IMR-90 (cell line): ENCODE results near the gene BAZ1A. TPM values are rescaled to one million over a fixed set of nuclear protein-coding genes. Genes with fewer than 3 reads are reported as not detected.
"Not testable (repeated sequence)": the region's sequence is repeated elsewhere in the genome, so short reads cannot be mapped to it uniquely, and the experiment has no call there.

Experiments used
- ATAC-seq: fragments of 200-7000 bp; cut with Tn5 transposase; 2 replicates; pipeline ENCODE4 v1.9.1; 2020; ENCODE audit warnings: low read depth, mild to moderate bottlenecking, moderate library complexity
- BruUV-seq: library from RNA; stranded (reverse); fragments of 400-500 nt; replicated peaks from 2 replicates; lab custom pipeline; 2021; lab: Mats Ljungman, UMichigan
- CTCF ChIA-PET: fragments of 300-600 bp; formaldehyde crosslinking; extraction: SDS; loops from one replicate; lab custom pipeline; 2021; ENCODE audit warnings: antibody characterized with exemption; lab: Yijun Ruan, JAX
- POLR2A ChIA-PET: fragments of 300-600 bp; sonication (Branson Sonifier 250); formaldehyde crosslinking; loops from one replicate; lab custom pipeline; 2022; ENCODE audit warnings: antibody characterized with exemption; ENCODE audit not compliant: unreplicated experiment; lab: Charles Lee
- DNase-seq: peaks from one replicate; pipeline ENCODE4 v3.0.0; 2013
- H2AFZ ChIP-seq: replicated peaks from 2 replicates; pipeline ENCODE3; 2013; ENCODE audit warnings: low read length, mild to moderate bottlenecking; ENCODE audit not compliant: poor library complexity
- H2AK5ac ChIP-seq: 2 replicates; pipeline ENCODE4 v1.6.1; 2013; ENCODE audit warnings: low read depth, low read length, inconsistent platforms
- H2AK9ac ChIP-seq: replicated peaks from 2 replicates; pipeline ENCODE3; 2013; ENCODE audit warnings: mild to moderate bottlenecking, low read depth, low read length, moderate library complexity; ENCODE audit not compliant: poor library complexity
- H2BK120ac ChIP-seq: 2 replicates; pipeline ENCODE4 v1.6.1; 2013; ENCODE audit warnings: low read depth, low read length, inconsistent platforms
- H2BK15ac ChIP-seq: 3 replicates; pipeline ENCODE4 v1.6.1; 2013; ENCODE audit warnings: low read depth, low read length, inconsistent platforms
- H2BK20ac ChIP-seq: 2 replicates; pipeline ENCODE4 v1.6.1; 2013; ENCODE audit warnings: low read depth, mild to moderate bottlenecking, inconsistent platforms, low read length, moderate library complexity
- H2BK5ac ChIP-seq: 2 replicates; pipeline ENCODE4 v1.6.1; 2013; ENCODE audit warnings: mild to moderate bottlenecking, low read depth, low read length, inconsistent platforms; ENCODE audit not compliant: poor library complexity, severe bottlenecking
- H3K14ac ChIP-seq: replicated peaks from 2 replicates; pipeline ENCODE4 v1.6.1; 2013; ENCODE audit warnings: low read depth, low read length, inconsistent platforms
- H3K18ac ChIP-seq: 2 replicates; pipeline ENCODE4 v1.6.1; 2013; ENCODE audit warnings: low read depth, low read length, control low read depth
- H3K23ac ChIP-seq: 2 replicates; pipeline ENCODE4 v1.6.1; 2013; ENCODE audit warnings: low read depth, low read length, inconsistent platforms
- H3K27ac ChIP-seq: 2 replicates; pipeline ENCODE4 v1.5.1; 2013; ENCODE audit warnings: mild to moderate bottlenecking, control low read depth, low read length; ENCODE audit not compliant: insufficient read depth
- H3K27me3 ChIP-seq: 2 replicates; pipeline ENCODE4 v1.6.1; 2013; ENCODE audit warnings: low read length; ENCODE audit not compliant: control insufficient read depth, insufficient read depth
- H3K36me3 ChIP-seq: 2 replicates; pipeline ENCODE4 v1.6.1; 2013; ENCODE audit warnings: low read length, mixed read lengths; ENCODE audit not compliant: control insufficient read depth, insufficient read depth
- H3K4ac ChIP-seq: 2 replicates; pipeline ENCODE4 v1.6.1; 2013; ENCODE audit warnings: low read depth, low read length, inconsistent platforms
- H3K4me1 ChIP-seq: 2 replicates; pipeline ENCODE4 v1.6.1; 2013; ENCODE audit warnings: low read length, mixed read lengths; ENCODE audit not compliant: control insufficient read depth, insufficient read depth
- H3K4me2 ChIP-seq: 2 replicates; pipeline ENCODE4 v1.6.1; 2013; ENCODE audit warnings: low read depth, mild to moderate bottlenecking, control low read depth, low read length, moderate library complexity
- H3K4me3 ChIP-seq: 2 replicates; pipeline ENCODE4 v1.5.1; 2013; ENCODE audit warnings: low read depth, mild to moderate bottlenecking, control low read depth, low read length, moderate library complexity; ENCODE audit not compliant: insufficient read depth
- H3K56ac ChIP-seq: 2 replicates; pipeline ENCODE4 v1.6.1; 2013; ENCODE audit warnings: low read length, inconsistent platforms; ENCODE audit not compliant: insufficient read depth; ENCODE audit errors: extremely low read depth
- H3K79me1 ChIP-seq, 2 experiments: 2 replicates each; pipeline ENCODE4 v1.6.1; 2013; ENCODE audit warnings: low read length in 2 of 2, inconsistent platforms in 1 of 2, low read depth in 1 of 2
- H3K9ac ChIP-seq: 2 replicates; pipeline ENCODE4 v1.6.1; 2013; ENCODE audit warnings: low read depth, low read length, control low read depth
- H3K9me1 ChIP-seq: 2 replicates; pipeline ENCODE4 v1.6.1; 2013; ENCODE audit warnings: low read length, inconsistent platforms; ENCODE audit not compliant: insufficient read depth
- H3K9me3 ChIP-seq: 2 replicates; pipeline ENCODE4 v1.6.1; 2013; ENCODE audit warnings: low read length; ENCODE audit not compliant: control insufficient read depth, insufficient read depth
- H4K20me1 ChIP-seq: 2 replicates; pipeline ENCODE4 v1.6.1; 2013; ENCODE audit warnings: low read length, inconsistent platforms; ENCODE audit not compliant: insufficient read depth
- H4K5ac ChIP-seq: 2 replicates; pipeline ENCODE4 v1.6.1; 2013; ENCODE audit warnings: mild to moderate bottlenecking, low read depth, low read length, control low read depth
- H4K8ac ChIP-seq, 2 experiments: 2 replicates each; pipeline ENCODE4 v1.6.1; 2013; ENCODE audit warnings: low read depth in 2 of 2, low read length in 2 of 2, control low read depth in 1 of 2, inconsistent platforms in 1 of 2
- H4K91ac ChIP-seq: 2 replicates; pipeline ENCODE4 v1.6.1; 2013; ENCODE audit warnings: low read depth, low read length, inconsistent platforms; ENCODE audit not compliant: insufficient read depth
- WGBS, 2 experiments: methylation state at CpG; one replicate each; pipeline versions ENCODE4 v1.1.5 to v1.1.7; 2013; ENCODE audit warnings: missing lambda C conversion rate in 2 of 2; ENCODE audit not compliant: insufficient read length in 1 of 2; ENCODE audit errors: extremely low coverage in 2 of 2; 5-methylcytosine and 5-hydroxymethylcytosine counted together
- dilution Hi-C: fragments of 300-500 bp; cut with HindIII; formaldehyde crosslinking; loops from one replicate; pipeline ENCODE4 v1.14.3; 2018; ENCODE audit warnings: low sequenced_read_pairs; ENCODE audit not compliant: unreplicated experiment
- in situ Hi-C: fragments of 300-500 bp; cut with MboI; formaldehyde crosslinking; loops from 3 replicates; pipeline ENCODE4 v1.14.3; 2019; ENCODE audit warnings: low sequenced_read_pairs, inconsistent platforms, mixed read lengths
- intact Hi-C: fragments of 100-400 bp; cut with micrococcal nuclease; formaldehyde crosslinking; loops from 2 replicates; pipeline ENCODE4 v1.10.0; 2022
- polyA plus RNA-seq, 3 experiments: library from polyadenylated mRNA; depleted of rRNA; stranded (reverse); fragments of >200 nt; gene quantifications; 2 replicates each; pipeline ENCODE4 v1.2.3, GENCODE V29; 2012; ENCODE audit warnings: low replicate concordance in 1 of 3
- total RNA-seq: library from RNA; depleted of rRNA; stranded (reverse); fragments of >200 nt; gene quantifications from 2 replicates; pipeline ENCODE4 v1.2.3, GENCODE V29; 2012

The BAZ1A gene
- total and polyA plus RNA-seq, 2 of the 4 experiments (the other 2 are of a cell fraction): 15.3 to 23.8 TPM

- H3K9me1 ChIP-seq, H3K4me2 ChIP-seq, H2BK120ac ChIP-seq, H4K91ac ChIP-seq, intact Hi-C loops, H3K4ac ChIP-seq, H3K4me3 ChIP-seq, H3K27ac ChIP-seq, H3K9ac ChIP-seq, H3K23ac ChIP-seq, H3K27me3 ChIP-seq, H3K56ac ChIP-seq, DNase-seq, H3K4me1 ChIP-seq, H3K79me1 ChIP-seq, ATAC-seq, H2BK20ac ChIP-seq, H3K18ac ChIP-seq, H2AFZ ChIP-seq, H3K9me3 ChIP-seq, H2AK9ac ChIP-seq, dilution Hi-C loops, POLR2A ChIA-PET, H2BK5ac ChIP-seq, H2BK15ac ChIP-seq, H4K20me1 ChIP-seq, H3K14ac ChIP-seq, H4K8ac ChIP-seq, H4K5ac ChIP-seq, H3K36me3 ChIP-seq, H2AK5ac ChIP-seq, BruUV-seq, in situ Hi-C loops: not testable (repeated sequence)
- CTCF ChIA-PET: interaction anchor here (1.6 kb wide), 1 partner anchor 14 kb away, joined by 3 read pairs; no protein-coding TSS in a partner anchor
- no CpG with 5 or more reads among the region's 4 CpGs for WGBS, 2 experiments
Measured at GRCh38 chr14:34737079-34737478, 138.1 kb downstream of the BAZ1A start.
